GM12878 (cell line): ENCODE measurements around the gene DDX23. TPM values are rescaled to one million over a fixed set of nuclear protein-coding genes. Genes with fewer than 3 reads are reported as not detected.

Source experiments
- ATAC-seq: fragments of 200-7000 bp; cut with Tn5 transposase; 3 replicates; pipeline ENCODE4 v1.9.1; 2020; ENCODE audit warnings: mild to moderate bottlenecking, moderate library complexity
- BruUV-seq: library from RNA; stranded (reverse); fragments of 400-500 nt; replicated peaks from 2 replicates; lab custom pipeline; 2021; lab: Mats Ljungman, UMichigan
- CTCF ChIA-PET: fragments of 300-600 bp; sonication (Branson Sonifier 250); formaldehyde crosslinking; extraction: SDS; loops from one replicate; lab custom pipeline; 2021; ENCODE audit warnings: inconsistent platforms; lab: Yijun Ruan, JAX
- POLR2A ChIA-PET: fragments of 350-600 bp; formaldehyde crosslinking; extraction: SDS; loops from one replicate; lab custom pipeline; 2021; ENCODE audit warnings: inconsistent platforms; lab: Charles Lee
- RAD21 ChIA-PET: fragments of 300-600 bp; sonication (Branson Sonifier 250); formaldehyde crosslinking; loops from one replicate; lab custom pipeline; 2023; ENCODE audit warnings: antibody characterized with exemption; ENCODE audit not compliant: unreplicated experiment; lab: Charles Lee
- SMC1A ChIA-PET: fragments of 300-600 bp; sonication (Branson Sonifier 250); formaldehyde crosslinking; loops from one replicate; lab custom pipeline; 2023; ENCODE audit not compliant: unreplicated experiment, uncharacterized antibody; lab: Charles Lee
- DNase-seq: peaks from one replicate; pipeline ENCODE4 v3.0.0-alpha.2; 2011; ENCODE audit warnings: low read depth, low spot score
- FAIRE-seq: peaks from 3 replicates; lab custom pipeline; 2011; peaks lifted over from hg19 to GRCh38; lab: Jason Lieb, UNC
- H2AFZ ChIP-seq: 2 replicates; pipeline ENCODE4 v1.6.0; 2011; ENCODE audit warnings: low read depth, low read length, control low read depth; ENCODE audit not compliant: control insufficient read depth
- H3K27ac ChIP-seq: 2 replicates; pipeline ENCODE4 v1.5.1; 2011; ENCODE audit warnings: control low read depth; ENCODE audit not compliant: control insufficient read depth, insufficient read depth
- H3K27me3 ChIP-seq, 2 experiments: replicated peaks in 1 of 2; 2 replicates each; pipeline versions ENCODE4 v1.6.0 to v1.6.1; 2011; ENCODE audit warnings: low read length in 1 of 2; ENCODE audit not compliant: control insufficient read depth in 2 of 2, insufficient read depth in 2 of 2
- H3K36me3 ChIP-seq, 2 experiments: 2 replicates each; pipeline ENCODE4 v1.5.1; 2011; ENCODE audit warnings: low read length in 1 of 2; ENCODE audit not compliant: control insufficient read depth in 2 of 2, insufficient read depth in 2 of 2
- H3K4me1 ChIP-seq: 2 replicates; pipeline ENCODE4 v1.6.1; 2011; ENCODE audit warnings: mild to moderate bottlenecking, low read length, moderate library complexity, mixed read lengths; ENCODE audit not compliant: control insufficient read depth, insufficient read depth
- H3K4me2 ChIP-seq: 2 replicates; pipeline ENCODE4 v1.6.0; 2011; ENCODE audit warnings: control low read depth; ENCODE audit not compliant: control insufficient read depth, insufficient read depth
- H3K4me3 ChIP-seq: fragments of 200-600 bp; sonication (generic); 2 replicates; pipeline ENCODE4 v1.5.1; 2016
- H3K79me2 ChIP-seq: 2 replicates; pipeline ENCODE4 v1.6.0; 2011; ENCODE audit warnings: low read length; ENCODE audit not compliant: control insufficient read depth, insufficient read depth
- H3K9ac ChIP-seq: 2 replicates; pipeline ENCODE4 v1.8.0; 2011; ENCODE audit warnings: low read length, control low read depth, mixed read lengths; ENCODE audit not compliant: control insufficient read depth, insufficient read depth
- H3K9me3 ChIP-seq: replicated peaks from 3 replicates; pipeline ENCODE4 v1.5.1; 2011; ENCODE audit warnings: mild to moderate bottlenecking, low read length; ENCODE audit not compliant: control insufficient read depth, insufficient read depth
- H4K20me1 ChIP-seq: 2 replicates; pipeline ENCODE4 v1.6.0; 2011; ENCODE audit not compliant: control insufficient read depth, insufficient read depth
- ASH2L ChIP-seq: fragments of 300-600, 200-600 bp; sonication (generic); IDR thresholded peaks from 2 replicates; pipeline ENCODE4 v1.6.1; 2017; ENCODE audit warnings: low read depth, mild to moderate bottlenecking, borderline replicate concordance
- ATF7 ChIP-seq: fragments of 450-650 bp; IDR thresholded peaks from 2 replicates; pipeline ENCODE4 v1.6.1; 2016; ENCODE audit warnings: low read depth, mild to moderate bottlenecking
- BHLHE40 ChIP-seq, 2 experiments: fragments of 450-650 bp in 1 of 2; IDR thresholded peaks; 2 replicates each; pipeline ENCODE4 v1.6.1; 2011 to 2017; ENCODE audit warnings: low read depth in 2 of 2, borderline replicate concordance in 1 of 2, improper control_type of control experiment in 1 of 2, low read length in 1 of 2, mild to moderate bottlenecking in 1 of 2
- CHD2 ChIP-seq: IDR thresholded peaks from 2 replicates; pipeline ENCODE4 v1.6.1; 2011; ENCODE audit warnings: low read depth, low read length, improper control_type of control experiment, borderline replicate concordance
- CREB1 ChIP-seq: IDR thresholded peaks from 2 replicates; pipeline ENCODE4 v1.6.1; 2012; ENCODE audit warnings: low read depth, mild to moderate bottlenecking, inconsistent platforms
- CTCF ChIP-seq, 3 experiments: IDR thresholded peaks in 2 of 3; conservative IDR thresholded peaks in 1 of 3; 2 replicates each; pipeline ENCODE4 v1.5.1; 2011; ENCODE audit warnings: low read depth in 3 of 3, low read length in 3 of 3, mild to moderate bottlenecking in 3 of 3, control low read depth in 2 of 3, moderate library complexity in 2 of 3, inconsistent platforms in 1 of 3, mixed read lengths in 1 of 3; ENCODE audit not compliant: control insufficient read depth in 2 of 3, insufficient read depth in 1 of 3; ENCODE audit errors: extremely low read depth in 1 of 3
- EGR1 ChIP-seq, 2 experiments: IDR thresholded peaks; 1 replicate in 1 of 2; 2 replicates in 1 of 2; pipeline ENCODE4 v1.6.1; 2011 to 2012; ENCODE audit warnings: low read depth in 2 of 2, low read length in 2 of 2, borderline replicate concordance in 1 of 2, mild to moderate bottlenecking in 1 of 2, moderate library complexity in 1 of 2
- LARP7 ChIP-seq: fragments of 450-650 bp; IDR thresholded peaks from 2 replicates; pipeline ENCODE4 v1.6.1; 2017; ENCODE audit warnings: mild to moderate bottlenecking
- NBN ChIP-seq: fragments of 450-650 bp; IDR thresholded peaks from 2 replicates; pipeline ENCODE4 v1.6.1; 2016
- NR2C1 ChIP-seq: fragments of 450-650 bp; IDR thresholded peaks from 2 replicates; pipeline ENCODE4 v1.6.1; 2017; ENCODE audit warnings: antibody characterized with exemption, mild to moderate bottlenecking, moderate library complexity
- RAD21 ChIP-seq: IDR thresholded peaks from 2 replicates; pipeline ENCODE4 v1.6.1; 2011; ENCODE audit warnings: mild to moderate bottlenecking, low read depth, low read length, moderate library complexity; ENCODE audit not compliant: insufficient read depth
- RFX5 ChIP-seq: IDR thresholded peaks from 2 replicates; pipeline ENCODE4 v1.6.1; 2011; ENCODE audit warnings: low read depth, low read length, improper control_type of control experiment
- RUNX3 ChIP-seq: IDR thresholded peaks from 2 replicates; pipeline ENCODE4 v1.6.1; 2012; ENCODE audit warnings: low read length, inconsistent platforms
- SMC3 ChIP-seq: IDR thresholded peaks from 2 replicates; pipeline ENCODE4 v1.6.1; 2011; ENCODE audit warnings: low read length, improper control_type of control experiment, borderline replicate concordance
- TAF1 ChIP-seq: IDR thresholded peaks from 2 replicates; pipeline ENCODE4 v1.6.1; 2011; ENCODE audit warnings: mild to moderate bottlenecking, low read depth, low read length, borderline replicate concordance
- YY1 ChIP-seq: IDR thresholded peaks from 2 replicates; pipeline ENCODE4 v1.6.1; 2011; ENCODE audit warnings: low read depth, mild to moderate bottlenecking, low read length
- ZNF687 ChIP-seq: fragments of 450-650 bp; IDR thresholded peaks from 2 replicates; pipeline ENCODE4 v1.6.1; 2017; ENCODE audit warnings: mild to moderate bottlenecking, moderate library complexity
- WGBS: methylation state at CpG from one replicate; pipeline ENCODE4 v1.1.6; 2016; ENCODE audit warnings: low lambda C conversion rate; ENCODE audit not compliant: insufficient replicate concordance, insufficient coverage; ENCODE audit errors: missing lambda C conversion rate; 5-methylcytosine and 5-hydroxymethylcytosine counted together
- in situ Hi-C: fragments of 300-500 bp; cut with MboI; formaldehyde crosslinking; loops from 9 replicates; pipeline ENCODE4 v1.14.3; 2018; ENCODE audit warnings: mixed read lengths
- intact Hi-C: fragments of 100-400 bp; cut with micrococcal nuclease; formaldehyde crosslinking; loops from one replicate; pipeline ENCODE4 v1.14.2; 2022; ENCODE audit not compliant: unreplicated experiment
- polyA plus RNA-seq, 11 experiments: library from polyadenylated mRNA; depleted of rRNA in 4 of 11; unstranded in 6 of 11; stranded (reverse) in 5 of 11; fragments of >200 nt; fragmentation: Nextera tagmentation in 4 of 11; fragmentation: Illumina TruSeq in 1 of 11; extraction: Ambion mirVana in 4 of 11; extraction: Trizol in 1 of 11; gene quantifications; 1 replicate in 1 of 11; 2 replicates in 10 of 11; pipeline versions ENCODE4 v1.2.1 to v1.2.3, GENCODE V29; 2011 to 2016; ENCODE audit warnings: inconsistent platforms in 2 of 11, missing spikeins in 2 of 11, low read depth in 1 of 11
- total RNA-seq, 4 experiments: library from RNA; depleted of rRNA in 3 of 4; stranded (reverse); fragments of >200 nt in 3 of 4; fragmentation: Illumina TruSeq in 1 of 4; extraction: Trizol in 1 of 4; gene quantifications; 2 replicates each; pipeline versions ENCODE4 v1.2.1 to v1.2.3, GENCODE V29; 2013 to 2021

Gene DDX23
- total and polyA plus RNA-seq, 10 of the 15 experiments (the other 5 are each of a cell fraction or from before 2014, with no cell fraction given): 25.8 to 107 (median 77.4) TPM

GRCh38 chr12:48890657-48891418, 38.9 kb upstream of the DDX23 start:
- Histone ChIP-seq H2AFZ (peak overlapping the region; percentile 75), H3K9ac (no peak overlapping the region), H3K4me2 (peak overlapping the region; percentile 41; the same call in 1 of the 2 replicates), H3K27ac (no peak overlapping the region), H3K4me1 (no peaks in the 10 kb centered on the region), H3K4me3 (no peak overlapping the region), H3K9me3 (no peaks in the 10 kb centered on the region), H4K20me1 (no peaks in the 10 kb centered on the region), H3K79me2 (no peaks in the 10 kb centered on the region), H3K27me3 (no peaks in the 10 kb centered on the region; a peak in 1 of 4 replicates), H3K36me3 (no peaks in the 10 kb centered on the region)
- POLR2A ChIA-PET: interaction anchor here (0.8 to 2.9 kb wide), 3 partner anchors 33 to 37 kb away, joined by 4 to 22 read pairs (median 5); no protein-coding TSS in a partner anchor
- intact Hi-C loops (loop anchor here (1.0 kb wide), 1 partner anchor 38 kb away; no protein-coding TSS in a partner anchor), in situ Hi-C loops (no loop called here)
- CTCF ChIA-PET: interaction anchor here (0.8 to 5.5 kb wide), 34 partner anchors 8 to 145 kb away, joined by 3 to 271 read pairs (median 5); partner anchors contain the start of genes CACNB3, DDX23, FKBP11 and RND1
- SMC1A ChIA-PET: interaction anchor here (0.7 to 4.3 kb wide), 12 partner anchors 10 to 137 kb away, joined by 3 to 145 read pairs (median 4); partner anchors contain the start of genes DDX23 and RND1
- RAD21 ChIA-PET: interaction anchor here (0.6 to 7.9 kb wide), 7 partner anchors 10 to 138 kb away, joined by 3 to 167 read pairs (median 7); partner anchors contain the start of genes DDX23 and RND1
- no peak for DNase-seq
- peak; percentile 89 for FAIRE-seq
- ATAC-seq: peak; percentile 100
- no TSS peak for BruUV-seq
- 10% methylated on average over 35 of the region's 37 CpGs for WGBS
- TF ChIP-seq ASH2L (no peak), TAF1 (no peak), CTCF (IDR thresholded peaks at IDR 0.05 in 2 of 3, conservative IDR thresholded peaks at IDR 0.05 in 1 of 3; ENCODE audit: control insufficient read depth in 2 of 3, extremely low read depth in 1 of 3, insufficient read depth in 1 of 3, low read depth in 3 of 3, low read length in 3 of 3) (peak; percentile 94 to 95 (median 95)), RFX5 (no peak), RAD21 (peak; percentile 78), SMC3 (peak; percentile 94), LARP7 (0 out of 2 replicates have a peak, but pooled peaks have one; percentile 50), BHLHE40 (IDR thresholded peaks at IDR 0.05; ENCODE audit: borderline replicate concordance in 1 of 2, low read depth in 2 of 2, low read length in 1 of 2) (0 out of 4 replicates have a peak, but pooled peaks of 1 of the 2 experiments have one; percentile 30), NBN (0 out of 2 replicates have a peak, but pooled peaks have one; percentile 25), EGR1 (IDR thresholded peaks at IDR 0.05; ENCODE audit: borderline replicate concordance in 1 of 2, low read depth in 2 of 2, low read length in 2 of 2) (no peak), NR2C1 (no peak), ATF7 (no peak), YY1 (peak; percentile 46; the same call in 1 of the 2 replicates), CREB1 (0 out of 2 replicates have a peak, but pooled peaks have one; percentile 10), ZNF687 (no peak), RUNX3 (0 out of 2 replicates have a peak, but pooled peaks have one; percentile 8), CHD2 (0 out of 2 replicates have a peak, but pooled peaks have one; percentile 26)
